Endodermal cell (in vitro differentiated cells): ENCODE results near the gene FAM193A. TPM values are rescaled to one million over a fixed set of nuclear protein-coding genes. Genes with fewer than 3 reads are reported as not detected.
A peak's percentile ranks its signal among the peaks of the same experiment; 100 is the strongest.

Experiments
- DNase-seq: peaks from one replicate; pipeline ENCODE4 v3.0.0-alpha.2; 2017
- H3K27ac ChIP-seq: 2 replicates; pipeline ENCODE4 v1.5.1; 2013; ENCODE audit warnings: mild to moderate bottlenecking, low read depth, low read length, moderate library complexity
- H3K27me3 ChIP-seq: 2 replicates; pipeline ENCODE4 v1.6.1; 2013; ENCODE audit warnings: mild to moderate bottlenecking, low read length, moderate library complexity; ENCODE audit not compliant: insufficient read depth, control insufficient read depth, poor library complexity, severe bottlenecking
- H3K36me3 ChIP-seq: 2 replicates; pipeline ENCODE4 v1.7.0; 2013; ENCODE audit warnings: mild to moderate bottlenecking, low read length, moderate library complexity; ENCODE audit not compliant: control insufficient read depth, insufficient read depth
- H3K4me1 ChIP-seq: one replicate; pipeline ENCODE4 v1.7.0; 2013; ENCODE audit warnings: low read length; ENCODE audit not compliant: control insufficient read depth, insufficient read depth
- H3K4me3 ChIP-seq: 2 replicates; pipeline ENCODE4 v1.5.1; 2013; ENCODE audit warnings: mild to moderate bottlenecking, low read length, moderate library complexity
- H3K9ac ChIP-seq: 2 replicates; pipeline ENCODE4 v1.6.1; 2013; ENCODE audit warnings: mild to moderate bottlenecking, low read length, moderate library complexity; ENCODE audit not compliant: poor library complexity, severe bottlenecking; ENCODE audit errors: extremely low read depth
- H3K9me3 ChIP-seq: 2 replicates; pipeline ENCODE4 v1.6.1; 2013; ENCODE audit warnings: mild to moderate bottlenecking, low read length, moderate library complexity; ENCODE audit not compliant: control insufficient read depth
- H3K27ac Mint-ChIP-seq: 2 replicates; pipeline ENCODE4 v1.8.0; 2020; ENCODE audit warnings: mixed read lengths
- H3K27me3 Mint-ChIP-seq: 2 replicates; pipeline ENCODE4 v1.8.0; 2021; ENCODE audit warnings: mild to moderate bottlenecking, mixed read lengths; ENCODE audit not compliant: insufficient read depth
- H3K36me3 Mint-ChIP-seq: 2 replicates; pipeline ENCODE4 v1.8.0; 2020; ENCODE audit warnings: low read depth, mixed read lengths
- H3K4me1 Mint-ChIP-seq: 2 replicates; pipeline ENCODE4 v1.8.0; 2020; ENCODE audit warnings: mixed read lengths
- H3K4me3 Mint-ChIP-seq: 2 replicates; pipeline ENCODE4 v1.8.0; 2020; ENCODE audit warnings: mild to moderate bottlenecking, moderate library complexity, mixed read lengths
- H3K9me3 Mint-ChIP-seq: 2 replicates; pipeline ENCODE4 v1.8.0; 2020; ENCODE audit warnings: mild to moderate bottlenecking, mixed read lengths
- CTCF ChIP-seq: fragments of 200-600 bp; sonication (generic); conservative IDR thresholded peaks from 2 replicates; pipeline ENCODE4 v1.5.0; 2021; ENCODE audit warnings: antibody characterized with exemption, mild to moderate bottlenecking
- WGBS, 2 experiments: methylation state at CpG; one replicate each; pipeline versions ENCODE4 v1.1.5 to v1.1.7; 2013; ENCODE audit warnings: missing lambda C conversion rate in 2 of 2, mixed read lengths in 1 of 2; ENCODE audit not compliant: insufficient coverage in 1 of 2, insufficient read length in 1 of 2; 5-methylcytosine and 5-hydroxymethylcytosine counted together
- total RNA-seq, 2 donors: library from RNA; stranded (reverse); fragmentation: NEBNext Ultra II Directional in 1 of 2; extraction: Animal tissue kit (Norgen Biotek cat#: 25700) in 1 of 2; gene quantifications; 2 replicates in 1 of 2; 3 replicates in 1 of 2; pipeline ENCODE4 v1.2.1, GENCODE V29; 2021

Gene FAM193A
- total RNA-seq, 2 donors from 2014 or later, result 32.1 to 39.0 TPM

GRCh38 chr4:2560167-2560566, 23.7 kb downstream of the FAM193A start:
- Histone ChIP-seq H3K36me3 (peaks cover 31% of the 10 kb centered on the region), H3K9ac (no peak overlapping the region), H3K27ac (no peak overlapping the region), H3K4me1 (no peaks in the 10 kb centered on the region), H3K9me3 (no peaks in the 10 kb centered on the region), H3K27me3 (no peaks in the 10 kb centered on the region), H3K4me3 (no peak overlapping the region)
- peaks cover 8% of the 10 kb centered on the region for H3K4me1 Mint-ChIP-seq
- TF ChIP-seq CTCF, result no peak
- DNase-seq, result no peak
- H3K36me3 Mint-ChIP-seq, result peaks cover 10% of the 10 kb centered on the region
- H3K9me3 Mint-ChIP-seq, result no peaks in the 10 kb centered on the region
- 93 to 95% methylated on average over 11 to 12 of the region's 12 CpGs for WGBS, 2 experiments
- no peak overlapping the region for H3K4me3 Mint-ChIP-seq
- no peaks in the 10 kb centered on the region for H3K27me3 Mint-ChIP-seq
- H3K27ac Mint-ChIP-seq, result peak overlapping the region; percentile 59

- Mint-ChIP-seq H3K27me3 (no peaks in the 10 kb centered on the region), H3K9me3 (no peaks in the 10 kb centered on the region), H3K4me1 (peaks cover 5% of the 10 kb centered on the region), H3K4me3 (no peak overlapping the region), H3K27ac (no peak overlapping the region), H3K36me3 (peaks cover 32% of the 10 kb centered on the region)
- Histone ChIP-seq H3K27ac (no peak overlapping the region), H3K9ac (no peak overlapping the region), H3K27me3 (no peaks in the 10 kb centered on the region), H3K4me3 (no peak overlapping the region), H3K4me1 (no peaks in the 10 kb centered on the region), H3K9me3 (no peaks in the 10 kb centered on the region), H3K36me3 (peaks cover 35% of the 10 kb centered on the region)
- DNase-seq, result no peak
- 93 to 97% methylated on average over 4 of the region's 4 CpGs for WGBS, 2 experiments
- no peak for TF ChIP-seq CTCF
These were observed 29.1 kb downstream of the FAM193A start for GRCh38 chr4:2565533-2565932.

- Histone ChIP-seq H3K27ac (no peak overlapping the region), H3K4me1 (no peaks in the 10 kb centered on the region), H3K9ac (no peak overlapping the region), H3K9me3 (no peaks in the 10 kb centered on the region), H3K4me3 (no peak overlapping the region), H3K36me3 (peaks cover 17% of the 10 kb centered on the region), H3K27me3 (no peaks in the 10 kb centered on the region)
- H3K27ac Mint-ChIP-seq, result peak overlapping the region; percentile 74
- WGBS, 2 experiments, result 92 to 94% methylated on average over 4 of the region's 4 CpGs
- DNase-seq, result no peak
- H3K4me3 Mint-ChIP-seq, result no peak overlapping the region
- H3K9me3 Mint-ChIP-seq, result no peaks in the 10 kb centered on the region
- no peak for TF ChIP-seq CTCF
- peaks cover 35% of the 10 kb centered on the region for H3K4me1 Mint-ChIP-seq
- H3K36me3 Mint-ChIP-seq, result peaks cover 25% of the 10 kb centered on the region
- H3K27me3 Mint-ChIP-seq, result no peaks in the 10 kb centered on the region
These were observed 33.6 kb downstream of the FAM193A start for GRCh38 chr4:2570036-2570435.
